ENCODE measurements around the gene HSD17B2.
"Not testable (repeated sequence)": the region's sequence is repeated elsewhere in the genome, so short reads cannot be mapped to it uniquely, and the experiment has no call there.

The HSD17B2 gene

DNA sequence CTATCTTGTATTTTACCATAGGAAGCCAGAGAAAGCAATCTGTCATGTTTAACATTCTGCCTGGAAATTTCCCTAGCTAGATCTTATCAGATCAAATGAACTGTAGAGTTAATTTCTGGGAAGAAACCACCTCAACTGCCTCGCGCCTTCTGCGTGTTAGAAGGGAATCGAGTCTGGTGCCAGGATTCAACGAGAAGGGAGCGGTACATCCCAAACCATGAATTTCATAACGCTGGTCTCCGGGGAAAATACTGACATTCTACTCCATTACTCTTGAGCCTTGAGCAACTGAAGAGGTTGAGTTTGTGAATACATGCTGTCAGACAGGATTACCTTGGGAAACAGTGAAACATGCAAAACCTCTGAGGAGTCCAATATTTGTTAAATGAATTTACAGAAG is 99.8 kb downstream of the HSD17B2 start:
- peaks cover 0 to 9% (median 4%) of the 10 kb centered on the region in 5 donors for H3K4me1 ChIP-seq (ENCODE audit: control insufficient read depth in 5 of 5, insufficient read depth in 5 of 5, low read length in 5 of 5)
- no peak overlapping the region for H3K27ac ChIP-seq (ENCODE audit: low read depth, low read length)
- H3K27me3 ChIP-seq (ENCODE audit: control insufficient read depth in 5 of 5, insufficient read depth in 4 of 5, low read length in 5 of 5): no peaks in the 10 kb centered on the region

DNA sequence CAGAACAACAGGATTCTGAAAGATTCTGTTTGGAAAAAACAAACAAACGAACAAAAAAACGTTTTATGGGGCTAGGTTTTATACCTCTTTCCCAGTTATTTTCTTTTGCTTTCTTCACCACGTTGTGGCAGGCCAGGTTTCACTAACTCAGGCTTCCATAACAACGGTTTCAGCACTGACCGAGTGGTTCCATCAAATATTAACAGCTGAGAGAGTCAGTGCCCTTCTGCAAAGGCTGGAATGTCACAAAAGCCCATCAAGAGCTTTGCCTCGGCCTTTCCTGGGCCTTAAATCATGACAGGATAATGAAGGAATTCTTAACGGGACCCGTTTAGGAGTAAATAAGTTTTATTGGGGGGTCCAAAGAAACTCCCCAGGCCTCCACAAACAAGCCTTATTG is 100.8 kb downstream of the HSD17B2 start:
- no peak overlapping the region for H3K27ac ChIP-seq (ENCODE audit: low read depth, low read length)
- H3K36me3 ChIP-seq (ENCODE audit: control insufficient read depth in 5 of 5, insufficient read depth in 5 of 5, low read length in 5 of 5): peaks cover 0 to 2% (median 0%) of the 10 kb centered on the region in 5 donors
- H3K4me3 ChIP-seq (ENCODE audit: low read depth in 1 of 5, low read length in 5 of 5): no peak overlapping the region
- H3K9ac ChIP-seq (ENCODE audit: low read length in 5 of 5): no peak overlapping the region
- H3K27me3 ChIP-seq (ENCODE audit: control insufficient read depth in 5 of 5, insufficient read depth in 4 of 5, low read length in 5 of 5): no peaks in the 10 kb centered on the region
- H3K9me3 ChIP-seq (ENCODE audit: control insufficient read depth in 5 of 5, low read length in 5 of 5): no peaks in the 10 kb centered on the region
- H3K4me1 ChIP-seq (ENCODE audit: control insufficient read depth in 5 of 5, insufficient read depth in 5 of 5, low read length in 5 of 5): peaks cover 0 to 9% (median 4%) of the 10 kb centered on the region in 5 donors

More for the DNA sequence above, 99.8 kb downstream of the HSD17B2 start:
- no peak overlapping the region for H3K9ac ChIP-seq (ENCODE audit: low read length in 5 of 5)
- H3K9me3 ChIP-seq (ENCODE audit: control insufficient read depth in 5 of 5, low read length in 5 of 5): no peaks in the 10 kb centered on the region
- peaks cover 0 to 2% (median 0%) of the 10 kb centered on the region in 5 donors for H3K36me3 ChIP-seq (ENCODE audit: control insufficient read depth in 5 of 5, insufficient read depth in 5 of 5, low read length in 5 of 5)
- no peak overlapping the region for H3K4me3 ChIP-seq (ENCODE audit: low read depth in 1 of 5, low read length in 5 of 5)

DNA sequence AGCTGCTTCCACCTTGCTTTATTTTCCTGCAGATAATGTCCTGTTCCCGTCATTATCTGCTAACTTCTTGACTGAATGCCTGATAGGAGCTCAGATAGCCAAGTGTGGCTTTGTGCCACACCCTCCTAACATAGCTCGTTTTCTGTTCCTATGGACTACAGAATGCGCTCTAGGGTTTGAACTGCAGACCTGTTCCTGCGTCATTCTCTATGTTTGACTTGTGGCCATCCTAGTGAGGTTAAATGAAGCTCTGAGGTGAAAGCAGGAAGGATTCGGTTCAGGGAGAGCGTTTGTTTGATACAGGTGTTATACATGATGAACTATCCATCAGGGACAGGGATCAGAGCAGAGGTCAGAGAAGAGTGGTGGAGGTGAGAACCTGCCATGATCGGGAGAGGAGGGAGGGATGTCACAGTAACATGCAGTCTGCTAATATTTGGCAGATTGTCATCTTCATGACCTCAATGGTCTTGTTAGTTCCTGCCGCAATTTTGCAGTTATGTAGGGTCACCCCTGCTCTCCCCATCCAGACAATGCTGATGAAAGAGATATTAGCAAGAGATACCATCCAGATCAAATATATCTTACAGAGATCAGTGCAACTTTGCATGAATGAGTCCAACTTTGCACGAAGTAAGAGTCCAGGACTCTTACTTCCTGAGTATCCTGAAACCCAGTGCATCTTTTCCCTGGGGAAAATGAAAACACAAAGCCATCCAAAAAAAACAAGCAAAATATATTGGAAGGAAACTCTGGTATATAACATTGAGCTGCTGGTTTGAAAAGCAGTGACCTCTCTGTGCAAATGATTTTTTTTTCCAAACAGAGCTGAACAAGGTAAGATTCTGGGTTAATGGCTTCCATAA is 102.1 kb downstream of the HSD17B2 start:
- Histone ChIP-seq H3K36me3 (ENCODE audit: control insufficient read depth in 5 of 5, insufficient read depth in 5 of 5, low read length in 5 of 5) (peaks cover 0 to 2% (median 0%) of the 10 kb centered on the region in 5 donors), H3K9me3 (ENCODE audit: control insufficient read depth in 5 of 5, low read length in 5 of 5) (no peaks in the 10 kb centered on the region), H3K27ac (ENCODE audit: low read depth, low read length) (no peak overlapping the region), H3K9ac (ENCODE audit: low read length in 5 of 5) (no peak overlapping the region), H3K27me3 (ENCODE audit: control insufficient read depth in 5 of 5, insufficient read depth in 4 of 5, low read length in 5 of 5) (no peaks in the 10 kb centered on the region), H3K4me3 (ENCODE audit: low read depth in 1 of 5, low read length in 5 of 5) (no peak overlapping the region), H3K4me1 (ENCODE audit: control insufficient read depth in 5 of 5, insufficient read depth in 5 of 5, low read length in 5 of 5) (peaks cover 0 to 9% (median 4%) of the 10 kb centered on the region in 5 donors)

DNA sequence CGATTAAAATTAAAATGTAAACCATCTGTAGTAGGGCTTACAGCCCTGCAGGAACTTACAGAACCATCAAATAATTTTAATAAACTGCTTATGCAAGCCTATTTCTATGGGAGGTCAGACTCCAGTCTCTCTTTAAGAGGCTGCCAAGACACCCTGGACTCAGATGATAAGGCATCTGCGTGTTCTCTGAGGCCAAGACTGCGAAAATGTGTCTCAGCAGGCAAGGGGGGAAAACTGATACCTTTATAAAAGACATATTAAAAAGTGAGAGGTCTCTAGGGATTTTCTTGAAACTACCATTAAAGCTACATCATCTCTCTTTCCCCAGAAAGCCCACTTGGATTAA is 102.7 kb downstream of the HSD17B2 start:
- H3K27ac ChIP-seq (ENCODE audit: low read depth, low read length): no peak overlapping the region
- no peaks in the 10 kb centered on the region for H3K9me3 ChIP-seq (ENCODE audit: control insufficient read depth in 5 of 5, low read length in 5 of 5)
- H3K9ac ChIP-seq (ENCODE audit: low read length in 5 of 5): no peak overlapping the region
- H3K4me1 ChIP-seq (ENCODE audit: control insufficient read depth in 5 of 5, insufficient read depth in 5 of 5, low read length in 5 of 5): peaks cover 0 to 9% (median 4%) of the 10 kb centered on the region in 5 donors
- peaks cover 0 to 2% (median 0%) of the 10 kb centered on the region in 5 donors for H3K36me3 ChIP-seq (ENCODE audit: control insufficient read depth in 5 of 5, insufficient read depth in 5 of 5, low read length in 5 of 5)
- no peaks in the 10 kb centered on the region for H3K27me3 ChIP-seq (ENCODE audit: control insufficient read depth in 5 of 5, insufficient read depth in 4 of 5, low read length in 5 of 5)
- no peak overlapping the region for H3K4me3 ChIP-seq (ENCODE audit: low read depth in 1 of 5, low read length in 5 of 5)

GRCh38 chr16:82138478-82139285 is 103.6 kb downstream of the HSD17B2 start:
- Histone ChIP-seq H3K9me3 (ENCODE audit: control insufficient read depth in 5 of 5, low read length in 5 of 5) (no peaks in the 10 kb centered on the region), H3K4me3 (ENCODE audit: low read depth in 1 of 5, low read length in 5 of 5) (no peak overlapping the region), H3K27ac (ENCODE audit: low read depth, low read length) (no peak overlapping the region), H3K9ac (ENCODE audit: low read length in 5 of 5) (no peak overlapping the region), H3K36me3 (ENCODE audit: control insufficient read depth in 5 of 5, insufficient read depth in 5 of 5, low read length in 5 of 5) (peaks cover 0 to 2% (median 0%) of the 10 kb centered on the region in 5 donors), H3K4me1 (ENCODE audit: control insufficient read depth in 5 of 5, insufficient read depth in 5 of 5, low read length in 5 of 5) (peaks cover 0 to 9% (median 4%) of the 10 kb centered on the region in 5 donors), H3K27me3 (ENCODE audit: control insufficient read depth in 5 of 5, insufficient read depth in 4 of 5, low read length in 5 of 5) (no peaks in the 10 kb centered on the region)

DNA sequence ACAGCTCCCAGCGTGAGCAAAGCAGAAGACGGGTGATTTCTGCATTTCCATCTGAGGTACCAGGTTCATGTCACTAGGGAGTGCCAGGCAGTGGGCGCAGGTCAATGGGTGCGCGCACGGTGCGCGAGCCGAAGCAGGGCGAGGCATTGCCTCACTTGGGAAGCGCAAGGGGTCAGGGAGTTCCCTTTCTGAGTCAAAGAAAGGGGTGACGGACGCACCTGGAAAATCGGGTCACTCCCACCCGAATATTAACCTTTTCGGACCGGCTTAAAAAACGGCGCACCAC is 104.2 kb downstream of the HSD17B2 start:
- H3K27me3 ChIP-seq (ENCODE audit: control insufficient read depth in 5 of 5, insufficient read depth in 4 of 5, low read length in 5 of 5); H3K4me1 ChIP-seq (ENCODE audit: control insufficient read depth in 5 of 5, insufficient read depth in 5 of 5, low read length in 5 of 5); H3K9ac ChIP-seq (ENCODE audit: low read length in 5 of 5); H3K4me3 ChIP-seq (ENCODE audit: low read depth in 1 of 5, low read length in 5 of 5); H3K27ac ChIP-seq (ENCODE audit: low read depth, low read length); H3K36me3 ChIP-seq (ENCODE audit: control insufficient read depth in 5 of 5, insufficient read depth in 5 of 5, low read length in 5 of 5); H3K9me3 ChIP-seq (ENCODE audit: control insufficient read depth in 5 of 5, low read length in 5 of 5): not testable (repeated sequence)

DNA sequence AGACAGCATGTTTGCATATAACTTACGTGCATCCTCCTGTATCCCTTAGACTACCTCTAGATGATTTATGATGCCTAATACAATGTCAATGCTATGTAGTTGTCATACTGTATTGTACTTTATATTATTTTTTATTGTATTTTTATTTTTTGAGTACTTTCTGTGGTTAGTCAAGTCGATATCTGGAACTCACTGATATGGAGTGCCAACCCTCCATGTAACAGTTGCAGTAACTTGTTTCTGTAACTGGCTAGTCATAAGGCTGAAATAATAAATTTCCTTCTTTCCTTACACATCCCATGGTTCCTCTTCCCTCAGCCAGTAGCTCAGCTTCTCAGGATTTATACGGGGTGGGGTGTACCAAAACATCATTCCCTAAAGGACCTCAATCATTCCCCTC is 111.5 kb downstream of the HSD17B2 start:
- Histone ChIP-seq H3K27me3 (ENCODE audit: control insufficient read depth in 5 of 5, insufficient read depth in 4 of 5, low read length in 5 of 5) (no peaks in the 10 kb centered on the region), H3K27ac (ENCODE audit: low read depth, low read length) (no peak overlapping the region), H3K36me3 (ENCODE audit: control insufficient read depth in 5 of 5, insufficient read depth in 5 of 5, low read length in 5 of 5) (peaks cover 19 to 35% (median 22%) of the 10 kb centered on the region in 5 donors), H3K9ac (ENCODE audit: low read length in 5 of 5) (no peak overlapping the region), H3K4me1 (ENCODE audit: control insufficient read depth in 5 of 5, insufficient read depth in 5 of 5, low read length in 5 of 5) (no peaks in the 10 kb centered on the region), H3K9me3 (ENCODE audit: control insufficient read depth in 5 of 5, low read length in 5 of 5) (no peaks in the 10 kb centered on the region), H3K4me3 (ENCODE audit: low read depth in 1 of 5, low read length in 5 of 5) (no peak overlapping the region)

- Histone ChIP-seq H3K36me3 (ENCODE audit: control insufficient read depth in 5 of 5, insufficient read depth in 5 of 5, low read length in 5 of 5) (peaks cover 19 to 35% (median 22%) of the 10 kb centered on the region in 5 donors), H3K9me3 (ENCODE audit: control insufficient read depth in 5 of 5, low read length in 5 of 5) (no peaks in the 10 kb centered on the region), H3K4me1 (ENCODE audit: control insufficient read depth in 5 of 5, insufficient read depth in 5 of 5, low read length in 5 of 5) (no peaks in the 10 kb centered on the region), H3K9ac (ENCODE audit: low read length in 5 of 5) (no peak overlapping the region), H3K4me3 (ENCODE audit: low read depth in 1 of 5, low read length in 5 of 5) (no peak overlapping the region), H3K27ac (ENCODE audit: low read depth, low read length) (no peak overlapping the region), H3K27me3 (ENCODE audit: control insufficient read depth in 5 of 5, insufficient read depth in 4 of 5, low read length in 5 of 5) (no peaks in the 10 kb centered on the region)
Measured at GRCh38 chr16:82146957-82147356, 111.9 kb downstream of the HSD17B2 start.

GRCh38 chr16:82147546-82147945 is 112.5 kb downstream of the HSD17B2 start:
- no peak overlapping the region for H3K27ac ChIP-seq (ENCODE audit: low read depth, low read length)
- H3K9ac ChIP-seq (ENCODE audit: low read length in 5 of 5): no peak overlapping the region
- H3K4me1 ChIP-seq (ENCODE audit: control insufficient read depth in 5 of 5, insufficient read depth in 5 of 5, low read length in 5 of 5): no peaks in the 10 kb centered on the region
- no peaks in the 10 kb centered on the region for H3K27me3 ChIP-seq (ENCODE audit: control insufficient read depth in 5 of 5, insufficient read depth in 4 of 5, low read length in 5 of 5)
- H3K9me3 ChIP-seq (ENCODE audit: control insufficient read depth in 5 of 5, low read length in 5 of 5): no peaks in the 10 kb centered on the region
- peaks cover 19 to 35% (median 23%) of the 10 kb centered on the region in 5 donors for H3K36me3 ChIP-seq (ENCODE audit: control insufficient read depth in 5 of 5, insufficient read depth in 5 of 5, low read length in 5 of 5)
- H3K4me3 ChIP-seq (ENCODE audit: low read depth in 1 of 5, low read length in 5 of 5): no peak overlapping the region
